HG02763 (cell line): Measurements from ENCODE around the gene AMIGO2.
A peak's percentile ranks its signal among the peaks of the same experiment; 100 is the strongest.
"Not testable (repeated sequence)": the region's sequence is repeated elsewhere in the genome, so short reads cannot be mapped to it uniquely, and the experiment has no call there.

Source experiments
- ATAC-seq: cut with Tn5 transposase; IDR thresholded peaks from one replicate; pipeline ENCODE4 v1.9.1; 2021; ENCODE audit warnings: mild to moderate bottlenecking, moderate library complexity; ENCODE audit not compliant: unreplicated experiment

Gene AMIGO2

DNA sequence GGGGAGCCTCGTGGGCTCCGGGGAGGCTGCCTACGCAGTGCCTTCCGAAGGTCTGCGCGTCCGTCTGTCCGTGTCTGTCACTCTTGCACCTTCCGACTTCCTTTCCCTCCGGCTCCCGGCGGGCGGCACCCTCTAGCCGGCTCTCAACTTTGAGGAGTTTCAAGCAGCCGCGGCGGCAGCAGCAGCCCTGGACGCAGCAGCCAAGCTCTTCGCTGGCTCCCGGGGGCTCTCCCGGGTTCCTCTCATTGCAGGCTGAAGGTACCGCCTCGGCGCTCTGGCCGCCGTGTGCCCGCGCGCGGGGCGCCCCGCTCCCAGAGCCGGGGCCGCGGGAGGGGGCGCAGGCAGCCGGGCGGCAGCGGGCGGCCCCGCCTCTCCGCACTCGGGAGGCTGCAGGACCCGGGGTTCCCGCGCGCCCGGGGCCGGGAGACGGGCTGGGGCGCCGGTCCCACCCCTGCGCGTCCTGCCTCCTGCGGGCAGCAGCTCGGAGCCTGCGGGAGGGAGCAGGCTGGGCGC, at the start of gene AMIGO2, which contains the start of gene PCED1B:
AMIGO2 (minus strand) TSS at position 492 of the 513 bp plus-strand sequence. CDS start 957 bp downstream, outside the sequence.
PCED1B (plus strand) TSS at position 154 of the 513 bp plus-strand sequence. CDS start 155,443 bp downstream, outside the sequence.
- ATAC-seq, result peak; percentile 64

DNA sequence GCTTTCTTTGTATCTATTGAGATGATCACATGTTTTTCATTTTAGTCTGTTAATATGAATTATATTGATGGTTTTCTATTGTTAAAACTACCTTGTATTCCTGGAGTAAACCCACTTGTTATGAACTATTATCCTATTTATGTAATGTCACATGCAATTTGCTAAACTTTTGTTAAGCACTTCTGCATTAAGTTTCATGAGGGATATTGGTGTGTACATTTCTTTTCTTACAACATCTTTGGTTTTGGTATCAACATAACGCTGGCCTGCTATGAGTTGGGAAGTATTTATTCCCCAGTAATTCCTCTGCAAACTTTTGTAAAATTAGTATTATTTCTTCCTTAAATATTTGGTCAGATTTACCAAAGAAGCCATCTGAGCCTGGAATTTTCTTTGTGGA, 46.5 kb upstream of the AMIGO2 start:
- ATAC-seq, result no peak

GRCh38 chr12:47124451-47124850, 44.7 kb upstream of the AMIGO2 start:
- no peak for ATAC-seq

DNA sequence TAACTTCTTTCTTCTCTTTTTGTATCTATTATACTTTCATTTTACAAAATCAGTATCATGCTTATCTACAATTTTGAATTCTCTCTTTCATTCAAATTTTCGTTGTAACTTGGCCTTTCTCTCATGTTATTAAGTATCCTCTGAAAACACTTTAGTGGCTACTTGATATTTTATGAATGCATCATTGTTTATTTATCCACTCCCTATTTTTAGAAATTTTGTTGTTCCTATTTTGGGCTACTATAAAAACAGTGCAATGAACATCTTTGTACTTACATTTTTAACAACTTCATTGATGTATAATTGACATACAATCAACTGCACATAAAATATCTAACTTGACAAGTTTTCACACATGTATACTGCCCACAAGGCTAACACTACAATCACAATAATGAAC, 44.0 kb upstream of the AMIGO2 start:
- no peak for ATAC-seq

GRCh38 chr12:47122602-47123001, 42.8 kb upstream of the AMIGO2 start:
- no peak for ATAC-seq

DNA sequence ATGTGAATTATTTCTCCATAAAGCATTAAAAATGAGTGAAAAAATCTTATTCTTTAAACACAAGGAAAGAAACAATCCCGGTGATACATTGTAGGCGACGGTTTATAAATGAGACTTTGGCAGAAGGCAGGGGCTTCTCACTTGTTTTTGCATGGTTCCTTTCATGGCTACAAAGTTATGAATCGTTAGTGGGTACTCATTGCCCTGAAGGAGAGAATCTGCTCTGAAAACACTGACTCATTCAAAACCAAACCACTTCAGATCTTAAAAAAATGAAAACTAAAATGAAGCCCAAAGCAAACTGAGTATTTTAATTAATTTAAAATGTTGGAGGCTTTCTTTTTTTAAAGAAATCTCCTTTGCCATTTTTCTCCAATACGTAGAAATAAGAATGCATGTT, 41.4 kb upstream of the AMIGO2 start:
- ATAC-seq, result no peak

- ATAC-seq, result no peak
Observed at GRCh38 chr12:47120736-47121135, 41.0 kb upstream of the AMIGO2 start.

- not testable (repeated sequence) for ATAC-seq
Observed at GRCh38 chr12:47117305-47117704, 37.5 kb upstream of the AMIGO2 start.

DNA sequence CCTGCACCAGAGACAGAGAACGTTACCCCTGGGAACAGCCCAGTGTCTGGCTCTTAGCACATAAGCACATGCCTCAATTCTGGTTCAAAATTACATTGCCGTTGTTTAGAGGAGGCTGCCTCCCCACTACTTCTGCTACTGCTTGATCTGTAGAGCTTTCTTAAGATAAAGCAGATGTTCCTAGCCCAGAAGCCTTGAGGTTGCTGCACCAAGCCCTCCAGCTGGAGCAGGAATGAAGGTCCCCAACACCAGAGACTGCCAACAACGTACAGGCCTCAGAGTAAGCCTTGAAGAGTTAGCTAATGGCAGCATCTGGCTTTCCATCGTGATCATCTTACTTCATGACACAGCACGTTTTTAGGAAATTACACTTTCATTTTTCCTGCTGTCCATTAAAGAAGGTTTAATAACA, 34.7 kb upstream of the AMIGO2 start:
- ATAC-seq, result no peak

- no peak for ATAC-seq
Observed at GRCh38 chr12:47112679-47113078, 32.9 kb upstream of the AMIGO2 start.

DNA sequence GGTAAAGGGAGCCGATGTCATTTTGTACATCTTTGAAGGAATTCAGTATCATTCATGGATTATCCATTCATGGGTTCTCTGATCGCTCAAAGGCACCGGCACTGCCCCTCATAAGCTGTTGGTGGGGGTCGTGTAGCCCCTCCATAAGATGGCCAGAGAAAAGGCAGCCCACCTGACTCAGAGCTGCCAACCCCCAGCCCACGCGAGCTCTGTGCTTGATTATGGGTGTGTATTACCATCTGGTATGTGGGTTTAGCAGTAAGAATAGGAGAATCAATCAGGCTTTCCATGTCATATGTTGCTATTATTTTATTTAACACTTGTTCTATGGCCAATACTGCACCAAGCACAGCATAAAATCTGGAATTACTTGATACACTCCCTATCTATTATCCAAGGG, 32.1 kb upstream of the AMIGO2 start:
- ATAC-seq, result no peak

DNA sequence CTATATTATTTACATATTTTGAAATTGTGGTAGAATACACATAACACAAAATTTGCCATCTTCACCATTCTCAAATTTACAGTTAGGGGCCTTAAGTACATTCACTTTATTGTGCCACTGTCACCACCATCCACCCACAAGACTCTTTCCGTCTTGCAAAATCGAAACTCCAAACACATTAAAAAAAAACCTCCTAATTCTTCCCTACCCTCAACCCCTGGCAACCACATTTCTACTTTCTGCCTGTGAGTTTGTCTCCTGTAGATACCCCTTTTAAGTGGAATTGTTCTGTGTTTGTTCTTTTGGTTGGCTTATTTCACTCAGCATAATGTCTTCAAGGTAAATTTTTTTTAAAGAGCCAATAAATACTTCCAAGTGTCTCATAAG, 31.6 kb upstream of the AMIGO2 start:
- ATAC-seq, result no peak

- no peak for ATAC-seq
Observed at GRCh38 chr12:47110718-47111391, 31.1 kb upstream of the AMIGO2 start.

- no peak for ATAC-seq
Observed at GRCh38 chr12:47110011-47110541, 30.3 kb upstream of the AMIGO2 start.

DNA sequence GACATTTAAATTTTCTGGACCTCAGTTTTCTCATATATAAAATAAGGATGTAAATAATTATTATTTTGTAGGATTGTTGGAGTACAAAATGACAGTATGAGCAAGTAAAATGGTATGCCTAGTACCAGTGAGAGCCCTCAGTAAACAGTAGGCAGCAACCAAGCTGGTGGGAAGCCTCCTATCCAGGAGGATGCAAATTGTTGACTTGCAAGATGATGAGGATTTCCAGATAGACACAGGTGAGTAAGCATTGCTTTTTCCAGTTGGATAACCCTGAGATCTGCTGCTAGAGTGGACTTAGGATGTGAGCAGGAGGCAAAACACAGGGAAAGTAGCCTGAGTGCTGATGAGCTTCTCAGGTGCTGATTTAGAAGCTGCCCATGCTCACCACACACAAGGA, 28.2 kb upstream of the AMIGO2 start:
- no peak for ATAC-seq

DNA sequence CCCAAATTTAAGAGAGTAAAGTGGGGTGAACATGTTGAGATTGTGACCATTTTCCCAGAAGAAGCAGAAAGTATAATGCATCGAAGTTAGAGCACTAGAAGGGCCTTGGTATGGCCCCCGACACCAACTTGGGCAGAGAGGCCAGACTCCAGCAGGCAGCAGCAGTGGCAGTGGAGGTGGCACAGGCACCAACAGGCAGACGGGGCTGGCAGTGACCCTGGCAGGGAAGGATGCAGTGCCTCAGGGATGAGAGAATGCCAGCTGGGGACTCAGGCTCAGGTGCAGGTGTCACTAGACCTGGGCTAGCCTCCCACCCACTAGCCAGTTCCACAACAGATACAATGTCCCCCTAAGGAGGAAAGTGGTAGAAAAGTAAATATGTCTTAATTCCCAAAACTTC, 27.7 kb upstream of the AMIGO2 start:
- no peak for ATAC-seq

DNA sequence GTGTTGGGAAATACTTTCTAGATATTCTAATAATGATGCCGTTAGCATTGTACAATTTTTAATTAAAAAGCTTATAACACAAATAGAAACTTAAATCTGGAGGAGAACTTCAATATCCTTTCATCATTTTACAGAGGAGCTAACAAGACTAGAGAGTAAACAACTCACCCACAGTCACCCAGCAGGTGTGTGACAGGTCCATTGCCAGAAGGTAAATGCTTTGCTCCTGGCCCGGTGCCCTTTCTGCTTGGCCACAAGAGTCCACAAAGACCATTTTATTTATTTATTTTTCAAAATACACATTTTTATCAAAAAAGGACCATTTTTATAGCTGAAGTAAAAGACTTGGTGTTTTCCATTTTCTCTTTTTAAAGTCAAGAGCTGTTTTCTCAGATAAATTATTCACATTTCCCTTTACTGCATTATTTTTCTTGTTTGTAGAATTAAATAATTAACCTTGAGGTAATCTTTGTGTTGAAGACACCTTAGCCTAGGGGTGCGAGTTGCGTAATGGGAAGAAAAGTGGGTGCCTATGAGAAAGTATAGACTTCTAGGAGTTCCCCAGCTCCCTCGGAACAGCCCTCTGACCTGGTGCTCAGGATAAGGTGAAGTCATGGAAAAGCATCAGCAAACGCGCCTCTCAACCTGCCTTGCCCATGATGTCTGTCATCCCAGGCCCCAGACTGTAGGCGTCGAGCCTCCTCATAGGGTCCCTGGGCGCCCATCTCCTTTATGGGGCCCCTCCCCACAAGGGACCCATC, 26.3 kb upstream of the AMIGO2 start:
- no peak for ATAC-seq

DNA sequence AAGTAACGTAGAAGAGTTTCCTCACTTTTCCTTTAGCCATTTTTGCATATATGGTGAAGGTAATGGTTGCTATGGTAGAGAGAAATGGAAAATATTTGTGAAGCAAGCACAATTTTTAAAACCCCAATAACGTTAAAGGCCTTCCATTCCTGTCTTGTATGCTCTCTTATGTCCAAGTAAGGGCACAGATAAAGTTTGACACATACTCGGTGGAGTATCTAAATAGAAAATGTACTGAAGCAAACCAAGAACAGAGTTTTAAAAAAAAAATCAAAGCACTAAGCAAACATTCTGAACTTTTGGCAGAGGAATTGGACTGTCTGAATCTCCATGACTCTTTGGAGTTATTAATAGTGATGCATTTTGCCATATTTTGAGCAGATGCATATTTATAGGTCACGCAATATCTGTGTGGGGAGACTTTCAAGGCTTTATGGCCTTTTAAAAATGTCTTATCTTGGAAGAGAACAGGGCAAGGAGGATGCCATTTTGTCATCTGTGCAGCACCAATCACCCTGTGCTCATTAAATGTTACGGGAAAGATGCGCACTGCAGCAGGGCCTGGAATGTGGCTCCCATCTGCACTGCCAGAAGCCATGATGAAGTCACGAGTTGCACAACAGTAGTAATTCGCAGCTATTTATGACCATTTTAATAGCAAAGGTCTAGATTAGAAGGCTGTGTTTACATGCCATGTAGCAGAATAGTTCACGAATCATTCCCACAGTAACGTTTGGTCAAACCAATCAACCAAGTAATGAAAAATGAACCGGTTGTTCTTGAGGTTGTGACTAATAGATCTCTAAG, 23.3 kb upstream of the AMIGO2 start:
- ATAC-seq, result no peak

DNA sequence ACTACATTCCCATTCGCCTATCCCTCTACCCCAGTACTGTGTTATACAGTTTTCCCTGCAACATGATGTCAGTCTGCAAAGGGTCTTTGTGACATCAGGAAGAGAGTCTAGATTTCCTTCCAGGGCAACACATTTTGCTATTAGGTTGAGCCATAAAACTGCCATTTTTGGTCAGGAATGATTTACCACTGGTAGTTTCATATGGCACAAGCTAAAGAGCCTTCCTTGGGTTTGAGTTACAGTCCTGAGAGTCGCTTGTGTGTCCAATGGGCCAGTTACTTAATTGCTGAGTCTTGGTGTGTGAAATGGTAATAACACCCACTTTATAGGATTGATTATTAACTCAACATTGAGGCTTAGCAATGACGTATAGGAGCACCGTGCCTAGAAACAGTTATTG, 22.6 kb upstream of the AMIGO2 start:
- no peak for ATAC-seq

GRCh38 chr12:47100160-47100559, 20.4 kb upstream of the AMIGO2 start:
- no peak for ATAC-seq

DNA sequence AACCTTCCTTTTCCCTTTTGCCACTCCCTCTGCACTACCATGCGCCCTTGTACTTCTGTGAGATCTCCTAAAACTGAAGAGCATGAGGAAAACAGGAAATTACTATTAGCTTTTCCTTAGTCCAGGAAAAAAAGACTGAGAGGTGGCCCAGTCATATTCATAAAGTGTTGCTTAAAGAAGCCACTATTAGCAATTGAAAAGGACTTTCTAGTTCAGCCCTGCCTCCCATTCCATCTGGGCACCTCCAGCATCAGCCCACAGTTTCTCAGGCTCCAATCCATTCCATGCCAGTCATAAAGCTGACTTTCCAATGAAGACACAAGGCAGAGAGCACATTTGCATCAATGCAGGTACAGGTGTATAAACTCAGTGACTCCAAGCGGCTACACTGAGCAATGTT, 19.9 kb upstream of the AMIGO2 start:
- ATAC-seq, result no peak
